Spleen (tissue), 13 donors: ENCODE data around the gene ENTPD8. TPM values are rescaled to one million over a fixed set of nuclear protein-coding genes. Genes with fewer than 3 reads are reported as not detected.

Experiments
- DNase-seq: peaks from one replicate; pipeline ENCODE4 v3.0.0-alpha.2; 2020
- H3K27ac ChIP-seq, 8 donors: fragments of 200-600 bp; sonication (generic) in 7 of 8; 1 replicate in 4 of 8; 2 replicates in 4 of 8; pipeline versions ENCODE4 v1.5.0 to v1.8.0; 2016 to 2021; ENCODE audit warnings: inconsistent platforms in 4 of 8, mild to moderate bottlenecking in 4 of 8, moderate library complexity in 1 of 8
- H3K27me3 ChIP-seq, 7 donors: fragments of 200-600 bp; sonication (generic) in 6 of 7; replicated peaks in 1 of 7; 1 replicate in 4 of 7; 2 replicates in 3 of 7; pipeline versions ENCODE4 v1.5.0 to v1.8.0; 2016 to 2021; ENCODE audit warnings: inconsistent platforms in 3 of 7, mild to moderate bottlenecking in 1 of 7
- H3K36me3 ChIP-seq, 6 donors: fragments of 200-600 bp; sonication (generic) in 5 of 6; 1 replicate in 4 of 6; 2 replicates in 2 of 6; pipeline versions ENCODE4 v1.5.0 to v1.8.0; 2016 to 2021; ENCODE audit warnings: inconsistent platforms in 2 of 6
- H3K4me1 ChIP-seq, 6 donors: fragments of 200-600 bp; sonication (generic) in 5 of 6; 1 replicate in 3 of 6; 2 replicates in 3 of 6; pipeline versions ENCODE4 v1.5.0 to v1.8.0; 2016 to 2021; ENCODE audit warnings: inconsistent platforms in 3 of 6
- H3K4me3 ChIP-seq, 8 donors: fragments of 200-600 bp; sonication (generic) in 7 of 8; 1 replicate in 4 of 8; 2 replicates in 4 of 8; pipeline versions ENCODE4 v1.5.0 to v1.8.0; 2016 to 2021; ENCODE audit warnings: inconsistent platforms in 4 of 8, mild to moderate bottlenecking in 4 of 8, moderate library complexity in 2 of 8
- H3K9me3 ChIP-seq, 8 donors: fragments of 200-600 bp; sonication (generic) in 7 of 8; 1 replicate in 4 of 8; 2 replicates in 4 of 8; pipeline versions ENCODE4 v1.5.0 to v1.8.0; 2016 to 2021; ENCODE audit warnings: inconsistent platforms in 4 of 8
- CTCF ChIP-seq, 11 experiments: fragments of 200-600 bp in 7 of 11; fragments of 450-650 bp in 4 of 11; sonication (generic) in 4 of 11; IDR thresholded peaks in 8 of 11; conservative IDR thresholded peaks in 3 of 11; 1 replicate in 7 of 11; 2 replicates in 4 of 11; pipeline versions ENCODE4 v1.4.0 to v1.8.0; 2016 to 2021; ENCODE audit warnings: antibody characterized with exemption in 11 of 11, inconsistent platforms in 4 of 11, mild to moderate bottlenecking in 1 of 11
- POLR2A ChIP-seq, 3 donors: fragments of 450-650 bp; IDR thresholded peaks; one replicate each; pipeline ENCODE4 v1.5.1; 2017; ENCODE audit warnings: antibody characterized with exemption in 3 of 3, mild to moderate bottlenecking in 1 of 3
- POLR2AphosphoS5 ChIP-seq, 3 donors: sonication (generic); formaldehyde crosslinking; IDR thresholded peaks; one replicate each; pipeline ENCODE4 v1.5.1; 2017; ENCODE audit warnings: antibody characterized with exemption in 3 of 3
- WGBS, 5 donors: extraction: QIAGEN DNeasy Blood & Tissue Kit in 3 of 5; methylation state at CpG; one replicate each; pipeline versions ENCODE4 v1.1.5 to v1.1.7; 2013 to 2018; 5-methylcytosine and 5-hydroxymethylcytosine counted together
- intact Hi-C: fragments of 100-400 bp; cut with DNase I; formaldehyde crosslinking; loops from one replicate; pipeline ENCODE4 v1.15.0; 2023; ENCODE audit warnings: low total_unique reads
- long read RNA-seq, 2 donors: transcript quantifications; one replicate each; lab custom pipeline, GENCODE V29; 2026
- polyA plus RNA-seq, 3 donors: library from polyadenylated mRNA; stranded (reverse); fragments of 200-250 nt; gene quantifications; one replicate each; pipeline ENCODE4 v1.2.1, GENCODE V29; 2013
- total RNA-seq, 7 donors: library from RNA; depleted of rRNA in 3 of 7; stranded (reverse); fragments of >200 nt in 3 of 7; fragmentation: NEBNext Ultra II Directional in 4 of 7; extraction: Animal tissue kit (Norgen Biotek cat#: 25700) in 4 of 7; gene quantifications; one replicate each; pipeline versions ENCODE4 v1.1.0 to v1.2.1, GENCODE V29; 2016 to 2021
- donor health status: healthy with polysubstance abuse.
- donor health status: DM: no; HTN: no; CAD: no; lungs with moderate emphysema.
- donor health status: DM: no; HTN: no; CAD: no.
- donor health status: Bipolar disorder and iron deficiency.
- donor health status: healthy.
- donor health status: DM: no; HTN: no; CAD: no.
- donor health status: DM: yes; HTN: yes; CAD: no.

Gene ENTPD8, protein sequence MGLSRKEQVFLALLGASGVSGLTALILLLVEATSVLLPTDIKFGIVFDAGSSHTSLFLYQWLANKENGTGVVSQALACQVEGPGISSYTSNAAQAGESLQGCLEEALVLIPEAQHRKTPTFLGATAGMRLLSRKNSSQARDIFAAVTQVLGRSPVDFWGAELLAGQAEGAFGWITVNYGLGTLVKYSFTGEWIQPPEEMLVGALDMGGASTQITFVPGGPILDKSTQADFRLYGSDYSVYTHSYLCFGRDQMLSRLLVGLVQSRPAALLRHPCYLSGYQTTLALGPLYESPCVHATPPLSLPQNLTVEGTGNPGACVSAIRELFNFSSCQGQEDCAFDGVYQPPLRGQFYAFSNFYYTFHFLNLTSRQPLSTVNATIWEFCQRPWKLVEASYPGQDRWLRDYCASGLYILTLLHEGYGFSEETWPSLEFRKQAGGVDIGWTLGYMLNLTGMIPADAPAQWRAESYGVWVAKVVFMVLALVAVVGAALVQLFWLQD
- under 1 TPM in 3 of 7 donors, not detected in 4; 0.26 to 0.37 (median 0.28) TPM for total RNA-seq
- polyA plus RNA-seq, result under 1 TPM; 0.07 to 0.10 (median 0.09) TPM
- long read RNA-seq, donor 1, partial matches to known transcripts, result 0 of 1 reads
- long read RNA-seq, donor 1, other reads (novel, unspliced or antisense), result 0 of 1 reads
- long read RNA-seq, donor 2, result 0 reads

DNA sequence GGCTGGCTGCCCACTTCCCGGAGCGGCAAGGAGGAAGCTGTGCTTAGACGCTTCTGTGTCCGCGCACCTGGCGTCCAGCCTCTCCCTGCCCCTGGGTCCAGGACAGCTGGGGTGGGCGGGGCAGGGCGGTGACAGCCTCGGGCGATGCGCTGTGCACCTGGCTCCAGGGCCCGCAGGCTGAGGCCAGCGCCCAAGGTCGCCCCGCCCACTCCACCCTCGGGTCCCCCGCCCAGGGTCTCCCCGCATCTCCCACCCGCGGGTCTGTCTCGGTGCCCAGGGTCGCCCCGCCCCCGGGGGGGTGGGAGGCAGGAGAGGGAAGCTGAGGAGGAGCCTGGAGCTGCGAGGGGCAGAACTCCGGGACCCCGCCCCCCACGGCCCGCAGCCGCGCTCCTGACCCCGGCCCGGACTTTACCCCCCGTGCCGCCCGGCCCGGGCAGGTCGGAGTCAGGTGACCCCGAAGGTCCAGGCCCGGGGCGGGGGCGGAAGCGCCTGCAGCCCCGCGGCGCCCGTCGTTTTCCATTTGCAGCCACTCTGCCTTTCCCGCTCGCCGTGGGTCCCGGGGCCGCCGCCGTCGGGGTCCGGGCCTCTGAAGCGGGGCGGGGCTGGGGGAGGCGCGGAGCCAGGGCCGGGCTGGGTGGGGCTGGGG, at the start of gene ENTPD8:
Gene ENTPD8 (minus strand): TSS at position 69 of the 646 bp plus-strand sequence. CDS start 3,072 bp downstream, outside the sequence.
- peak within 1 kb of the TSS in 7 of 8 donors; percentile 24 to 69 (median 37) for H3K4me3 ChIP-seq
- WGBS, 5 donors, result 0 to 2% (median 1%) methylated on average over 24 to 62 of the region's 62 CpGs
- H3K4me1 ChIP-seq, result peaks cover 7 to 39% (median 25%) of the 10 kb centered on the region in 6 donors
- no peaks in the 10 kb centered on the region for H3K36me3 ChIP-seq
- intact Hi-C loops, result no loop called here
- H3K27me3 ChIP-seq, result peaks cover 0 to 80% (median 28%) of the 10 kb centered on the region in 7 donors
- DNase-seq, result peak; percentile 78
- TF ChIP-seq CTCF (IDR thresholded peaks at IDR 0.05 in 8 of 11, conservative IDR thresholded peaks at IDR 0.05 in 3 of 11), result no peak
- TF ChIP-seq POLR2A (IDR thresholded peaks at IDR 0.05), result no peak
- TF ChIP-seq POLR2AphosphoS5 (IDR thresholded peaks at IDR 0.05), result no peak
- H3K9me3 ChIP-seq, result no peaks in the 10 kb centered on the region
- H3K27ac ChIP-seq, result no peak within 1 kb of the TSS

DNA sequence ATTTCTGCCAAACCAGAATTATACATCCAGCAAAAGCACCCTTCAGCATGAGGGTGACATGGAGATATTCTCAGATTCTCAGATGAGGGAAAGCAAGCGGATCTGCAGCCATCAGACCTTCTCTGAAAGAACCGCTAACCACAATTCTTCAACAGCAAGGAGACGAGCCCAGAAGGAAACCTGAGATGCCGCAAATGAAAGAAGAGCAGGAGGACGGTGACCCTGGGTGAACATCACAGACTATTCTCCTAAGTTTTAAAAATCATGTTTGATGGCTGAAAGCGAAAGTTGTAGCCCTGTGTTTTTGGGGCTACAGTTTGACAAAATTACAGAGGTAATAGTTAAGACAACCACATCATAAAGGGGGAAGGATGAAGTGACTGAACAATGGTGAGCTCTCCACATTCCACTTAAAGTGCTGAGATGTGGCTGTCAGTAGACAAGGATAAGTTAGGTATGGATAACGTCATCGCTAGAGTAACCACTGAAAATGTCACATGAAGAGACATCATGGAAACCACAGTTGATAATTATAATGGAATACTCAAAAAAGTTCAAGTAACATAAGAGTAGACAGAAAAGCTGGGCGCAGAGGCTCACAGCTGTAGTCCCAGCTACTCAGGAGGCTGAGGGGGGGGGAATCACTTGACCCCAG, 49.5 kb upstream of the ENTPD8 start:
- H3K9me3 ChIP-seq, result no peaks in the 10 kb centered on the region
- no peak for DNase-seq
- peaks cover 0 to 8% (median 0%) of the 10 kb centered on the region in 6 donors for H3K36me3 ChIP-seq
- no peaks in the 10 kb centered on the region for H3K27me3 ChIP-seq
- 84 to 91% (median 88%) methylated on average over 9 of the region's 9 CpGs for WGBS, 5 donors
- intact Hi-C loops, result no loop called here
- H3K4me1 ChIP-seq, result peaks cover 0 to 23% (median 4%) of the 10 kb centered on the region in 6 donors
- no peak overlapping the region for H3K27ac ChIP-seq
- H3K4me3 ChIP-seq, result no peak overlapping the region
- TF ChIP-seq POLR2A (IDR thresholded peaks at IDR 0.05) (no peak), CTCF (IDR thresholded peaks at IDR 0.05 in 8 of 11, conservative IDR thresholded peaks at IDR 0.05 in 3 of 11) (no peak), POLR2AphosphoS5 (IDR thresholded peaks at IDR 0.05) (no peak)

DNA sequence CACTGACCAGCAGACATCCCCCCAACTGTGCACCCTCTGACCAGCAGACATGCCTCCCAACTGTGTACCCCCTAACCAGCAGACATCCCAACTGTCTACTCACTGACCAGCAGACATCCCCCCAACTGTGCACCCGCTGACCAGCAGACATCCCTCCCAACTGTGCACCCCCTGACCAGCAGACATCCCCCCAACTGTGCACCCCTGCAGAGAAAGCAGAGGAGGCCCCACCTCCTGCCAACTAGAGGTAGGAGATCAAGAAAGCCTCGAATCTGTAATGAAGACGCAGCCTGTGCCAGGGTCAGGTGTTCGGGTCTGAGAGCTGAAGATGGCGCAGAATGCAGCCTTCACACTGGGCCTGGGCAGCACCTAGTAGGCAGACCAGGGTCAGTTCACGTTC, 47.7 kb upstream of the ENTPD8 start:
- Histone ChIP-seq H3K36me3 (peaks cover 0 to 8% (median 0%) of the 10 kb centered on the region in 6 donors), H3K4me1 (peaks cover 0 to 12% (median 3%) of the 10 kb centered on the region in 6 donors), H3K9me3 (no peaks in the 10 kb centered on the region), H3K27ac (no peak overlapping the region), H3K4me3 (no peak overlapping the region), H3K27me3 (no peaks in the 10 kb centered on the region)
- WGBS, 5 donors, result 75 to 93% (median 88%) methylated on average over 3 to 6 of the region's 6 CpGs
- intact Hi-C loops, result no loop called here
- DNase-seq, result peak; percentile 40
- TF ChIP-seq POLR2A (IDR thresholded peaks at IDR 0.05) (no peak), POLR2AphosphoS5 (IDR thresholded peaks at IDR 0.05) (no peak), CTCF (IDR thresholded peaks at IDR 0.05 in 8 of 11, conservative IDR thresholded peaks at IDR 0.05 in 3 of 11) (no peak)
